GM19351 (cell line): Measurements from ENCODE around the gene RADIL.

Experiments
- ATAC-seq: cut with Tn5 transposase; IDR thresholded peaks from one replicate; pipeline ENCODE4 v1.9.1; 2021; ENCODE audit warnings: mild to moderate bottlenecking, moderate library complexity; ENCODE audit not compliant: unreplicated experiment

The RADIL gene

GRCh38 chr7:4763091-4763793, 120.3 kb downstream of the RADIL start:
- ATAC-seq = no peak

GRCh38 chr7:4762121-4763055, 121.1 kb downstream of the RADIL start:
- no peak for ATAC-seq

- ATAC-seq = no peak
Observed at GRCh38 chr7:4760952-4761351, 122.6 kb downstream of the RADIL start.

- no peak for ATAC-seq
Observed at GRCh38 chr7:4759211-4759610, 124.3 kb downstream of the RADIL start.

- ATAC-seq = no peak
Observed at GRCh38 chr7:4758791-4759190, 124.7 kb downstream of the RADIL start.

- ATAC-seq = no peak
Observed at GRCh38 chr7:4758111-4758510, 125.4 kb downstream of the RADIL start.

- ATAC-seq = no peak
Observed at GRCh38 chr7:4755045-4755444, 128.5 kb downstream of the RADIL start.

GRCh38 chr7:4754433-4755010, 129.0 kb downstream of the RADIL start:
- no peak for ATAC-seq

GRCh38 chr7:4753598-4754432, 129.7 kb downstream of the RADIL start:
- peak; percentile 91 for ATAC-seq

- ATAC-seq = no peak
Observed at GRCh38 chr7:4751398-4751947, 132.0 kb downstream of the RADIL start.

GRCh38 chr7:4749798-4750197, 133.7 kb downstream of the RADIL start:
- no peak for ATAC-seq

GRCh38 chr7:4749363-4749762, 134.2 kb downstream of the RADIL start:
- no peak for ATAC-seq
